HepG2 (cell line): ENCODE results near the gene CDH1. TPM values are rescaled to one million over a fixed set of nuclear protein-coding genes. Genes with fewer than 3 reads are reported as not detected.

ENCODE experiments used
- ATAC-seq: fragments of 200-7000 bp; cut with Tn5 transposase; 3 replicates; pipeline ENCODE4 v1.9.1; 2020; ENCODE audit warnings: mild to moderate bottlenecking, moderate library complexity
- BruUV-seq: library from RNA; stranded (reverse); fragments of 400-500 nt; replicated peaks from 2 replicates; lab custom pipeline; 2021; lab: Mats Ljungman, UMichigan
- CTCF ChIA-PET: fragments of 300-600 bp; formaldehyde crosslinking; extraction: SDS; loops from one replicate; lab custom pipeline; 2021; ENCODE audit warnings: low total read pairs, inconsistent platforms, low intra/inter-chr PET ratio; lab: Yijun Ruan, JAX
- POLR2A ChIA-PET: fragments of 350-600 bp; sonication (Branson Sonifier 250); formaldehyde crosslinking; loops from one replicate; lab custom pipeline; 2020; ENCODE audit warnings: antibody characterized with exemption, inconsistent platforms; lab: Yijun Ruan, JAX
- DNase-seq: peaks from one replicate; pipeline ENCODE4 v3.0.0-alpha.2; 2015; ENCODE audit warnings: low spot score
- FAIRE-seq: peaks from 3 replicates; lab custom pipeline; 2011; peaks lifted over from hg19 to GRCh38; lab: Jason Lieb, UNC
- H2AFZ ChIP-seq: one replicate; pipeline ENCODE4 v1.6.1; 2011; ENCODE audit warnings: low read length, inconsistent platforms
- H3K27ac ChIP-seq: fragments of 300-600 bp; 3 replicates; pipeline ENCODE4 v1.8.0; 2011; ENCODE audit warnings: mixed run types, mild to moderate bottlenecking, mixed read lengths, low read length, inconsistent platforms; ENCODE audit not compliant: insufficient read depth; ENCODE audit errors: extremely low read length
- H3K27me3 ChIP-seq, 2 experiments: fragments of 200-600 bp in 1 of 2; 2 replicates in 1 of 2; 3 replicates in 1 of 2; pipeline versions ENCODE4 v1.6.0 to v1.8.0; 2011; ENCODE audit warnings: low read length in 2 of 2, mild to moderate bottlenecking in 2 of 2, moderate library complexity in 2 of 2, inconsistent platforms in 1 of 2; ENCODE audit not compliant: insufficient read depth in 2 of 2, control insufficient read depth in 1 of 2
- H3K36me3 ChIP-seq, 2 experiments: fragments of 200-600 bp in 1 of 2; replicated peaks in 1 of 2; 2 replicates in 1 of 2; 3 replicates in 1 of 2; pipeline versions ENCODE4 v1.5.1 to v1.8.0; 2011; ENCODE audit warnings: low read length in 2 of 2, inconsistent platforms in 1 of 2; ENCODE audit not compliant: insufficient read depth in 2 of 2, control insufficient read depth in 1 of 2
- H3K4me1 ChIP-seq: 2 replicates; pipeline ENCODE4 v1.5.1; 2012; ENCODE audit warnings: low read length, inconsistent platforms; ENCODE audit not compliant: insufficient read depth
- H3K4me2 ChIP-seq: 2 replicates; pipeline ENCODE4 v1.6.0; 2011; ENCODE audit warnings: low read depth, low read length, inconsistent platforms
- H3K4me3 ChIP-seq, 3 experiments: fragments of 200-600 bp in 1 of 3; sonication (generic), shearing (Covaris generic) in 1 of 3; replicated peaks in 1 of 3; 2 replicates each; pipeline ENCODE4 v1.5.1; 2011 to 2016; ENCODE audit warnings: low read length in 3 of 3, inconsistent platforms in 2 of 3, low read depth in 2 of 3, mild to moderate bottlenecking in 2 of 3, control low read depth in 1 of 3, mixed read lengths in 1 of 3; ENCODE audit not compliant: insufficient read depth in 1 of 3
- H3K79me2 ChIP-seq: one replicate; pipeline ENCODE4 v1.6.1; 2011; ENCODE audit warnings: low read length, inconsistent platforms; ENCODE audit not compliant: insufficient read depth
- H3K9ac ChIP-seq: 2 replicates; pipeline ENCODE4 v1.6.0; 2011; ENCODE audit warnings: mild to moderate bottlenecking, low read depth, low read length, inconsistent platforms; ENCODE audit not compliant: insufficient read depth
- H3K9me3 ChIP-seq: 2 replicates; pipeline ENCODE4 v1.5.1; 2012; ENCODE audit warnings: mild to moderate bottlenecking, low read length
- H4K20me1 ChIP-seq: 2 replicates; pipeline ENCODE4 v1.6.0; 2011; ENCODE audit warnings: inconsistent platforms, mild to moderate bottlenecking, low read length, moderate library complexity; ENCODE audit not compliant: insufficient read depth
- ATF3 ChIP-seq: sonication (generic); formaldehyde crosslinking; IDR thresholded peaks from 2 replicates; pipeline ENCODE4 v1.4.0; 2020; ENCODE audit warnings: missing genetic modification reagents
- GTF2F1 ChIP-seq: fragments of 150-350 bp; IDR thresholded peaks from 2 replicates; pipeline ENCODE4 v1.6.1; 2014; ENCODE audit warnings: low read length
- HINFP ChIP-seq: sonication (generic); formaldehyde crosslinking; IDR thresholded peaks from 2 replicates; pipeline ENCODE4 v1.4.0; 2020; ENCODE audit warnings: low read depth, mild to moderate bottlenecking, missing genetic modification reagents
- PITX1 ChIP-seq: sonication (generic); formaldehyde crosslinking; IDR thresholded peaks from 2 replicates; pipeline ENCODE4 v1.5.1; 2020; ENCODE audit warnings: mild to moderate bottlenecking, missing genetic modification reagents
- REST ChIP-seq, 2 experiments: IDR thresholded peaks; 2 replicates each; pipeline ENCODE4 v1.6.1; 2011 to 2012; ENCODE audit warnings: low read length in 2 of 2, borderline replicate concordance in 1 of 2, low read depth in 1 of 2, mild to moderate bottlenecking in 1 of 2, moderate library complexity in 1 of 2
- TGIF2 ChIP-seq: IDR thresholded peaks from 2 replicates; pipeline ENCODE4 v1.6.1; 2016; ENCODE audit warnings: control low read depth, missing compliant biosample characterization
- WIZ ChIP-seq: sonication (generic); formaldehyde crosslinking; IDR thresholded peaks from 2 replicates; pipeline ENCODE4 v1.5.1; 2020; ENCODE audit warnings: mild to moderate bottlenecking, missing genetic modification reagents
- ZBTB26 ChIP-seq: IDR thresholded peaks from 2 replicates; pipeline ENCODE4 v1.6.1; 2016; ENCODE audit warnings: missing compliant biosample characterization, missing genetic modification reagents, borderline replicate concordance
- ZNF205 ChIP-seq: IDR thresholded peaks from 2 replicates; pipeline ENCODE4 v1.6.1; 2018; ENCODE audit warnings: missing biosample characterization, missing genetic modification reagents
- ZNF616 ChIP-seq: sonication (generic); formaldehyde crosslinking; IDR thresholded peaks from 2 replicates; pipeline ENCODE4 v1.5.0; 2020; ENCODE audit warnings: low read depth, mild to moderate bottlenecking, missing genetic modification reagents
- ZNF703 ChIP-seq: sonication (generic); formaldehyde crosslinking; IDR thresholded peaks from 2 replicates; pipeline ENCODE4 v1.5.1; 2020; ENCODE audit warnings: missing genetic modification reagents, mild to moderate bottlenecking, moderate library complexity, borderline replicate concordance
- ZNF740 ChIP-seq: sonication (generic); formaldehyde crosslinking; IDR thresholded peaks from 2 replicates; pipeline ENCODE4 v1.4.0; 2020; ENCODE audit warnings: missing genetic modification reagents
- ZUFSP ChIP-seq: sonication (generic); formaldehyde crosslinking; IDR thresholded peaks from 2 replicates; pipeline ENCODE4 v1.9.0; 2021; ENCODE audit warnings: missing genetic modification reagents, mild to moderate bottlenecking, borderline replicate concordance
- WGBS: methylation state at CpG from one replicate; pipeline ENCODE4 v1.1.6; 2017; ENCODE audit warnings: low lambda C conversion rate; 5-methylcytosine and 5-hydroxymethylcytosine counted together
- in situ Hi-C: cut with HindIII; loops from 2 replicates; pipeline ENCODE4 v1.10.0; 2017; ENCODE audit warnings: low pct_unique_long_range_greater_than_20kb; ENCODE audit not compliant: extremely low pct_ligation_motif_present
- intact Hi-C: fragments of 100-400 bp; cut with micrococcal nuclease; formaldehyde crosslinking; loops from one replicate; pipeline ENCODE4 v1.10.0; 2022; ENCODE audit not compliant: unreplicated experiment
- polyA plus RNA-seq, 8 experiments: library from polyadenylated mRNA; depleted of rRNA in 3 of 8; stranded (reverse) in 7 of 8; unstranded in 1 of 8; fragments of >200 nt; fragmentation: Illumina TruSeq in 4 of 8; extraction: Trizol in 4 of 8; gene quantifications; 2 replicates each; pipeline versions ENCODE4 v1.2.1 to v1.2.3, GENCODE V29; 2011 to 2016; ENCODE audit warnings: low read depth in 4 of 8, missing spikeins in 1 of 8, mixed read lengths in 1 of 8; ENCODE audit not compliant: insufficient read depth in 1 of 8
- total RNA-seq, 5 experiments: library from RNA; depleted of rRNA; stranded (reverse); fragments of >200 nt; fragmentation: Illumina TruSeq; extraction: Trizol; gene quantifications; 2 replicates each; pipeline ENCODE4 v1.2.3, GENCODE V29; 2016; ENCODE audit warnings: low read depth in 1 of 5

The CDH1 gene
- total and polyA plus RNA-seq, 2 of the 13 experiments (the other 11 are each of a cell fraction or from before 2014, with no cell fraction given) = 0.95 to 9.8 TPM

- Histone ChIP-seq H3K4me1 (peaks cover 5% of the 10 kb centered on the region), H3K9me3 (no peaks in the 10 kb centered on the region), H4K20me1 (no peaks in the 10 kb centered on the region), H3K27me3 (no peaks in the 10 kb centered on the region), H3K27ac (no peak overlapping the region), H3K4me2 (no peak overlapping the region), H3K79me2 (no peaks in the 10 kb centered on the region), H3K36me3 (no peaks in the 10 kb centered on the region), H3K9ac (no peak overlapping the region), H2AFZ (no peak overlapping the region), H3K4me3 (no peak overlapping the region)
- FAIRE-seq = no peak
- no peak for DNase-seq
- in situ Hi-C loops = no loop called here
- POLR2A ChIA-PET = no interaction called here
- WGBS = 94% methylated on average over 2 of the region's 2 CpGs
- ATAC-seq = no peak
- CTCF ChIA-PET = no interaction called here
- intact Hi-C loops = no loop called here
- TF ChIP-seq ZUFSP (CRISPR knock-in tag) (no peak), WIZ (CRISPR knock-in tag) (no peak), ZNF205 (CRISPR knock-in tag) (no peak), TGIF2 (CRISPR knock-in tag) (no peak), ATF3 (CRISPR knock-in tag) (no peak), ZNF703 (CRISPR knock-in tag) (no peak), ZBTB26 (CRISPR knock-in tag) (no peak), PITX1 (no peak), GTF2F1 (no peak), ZNF616 (CRISPR knock-in tag) (no peak), REST (IDR thresholded peaks at IDR 0.05; ENCODE audit: borderline replicate concordance in 1 of 2, low read depth in 1 of 2, low read length in 2 of 2) (no peak), ZNF740 (CRISPR knock-in tag) (no peak), HINFP (CRISPR knock-in tag) (no peak)
- no TSS peak for BruUV-seq
These were observed 69.3 kb downstream of the CDH1 start for GRCh38 chr16:68806422-68806821.
